ENCODE measurements around the gene TDRD15. TPM values are rescaled to one million over a fixed set of nuclear protein-coding genes. Genes with fewer than 3 reads are reported as not detected.
"Not testable (repeated sequence)": the region's sequence is repeated elsewhere in the genome, so short reads cannot be mapped to it uniquely, and the experiment has no call there.

The TDRD15 gene
- total RNA-seq, 1 donor from 2014 or later, result 3.0 TPM

DNA sequence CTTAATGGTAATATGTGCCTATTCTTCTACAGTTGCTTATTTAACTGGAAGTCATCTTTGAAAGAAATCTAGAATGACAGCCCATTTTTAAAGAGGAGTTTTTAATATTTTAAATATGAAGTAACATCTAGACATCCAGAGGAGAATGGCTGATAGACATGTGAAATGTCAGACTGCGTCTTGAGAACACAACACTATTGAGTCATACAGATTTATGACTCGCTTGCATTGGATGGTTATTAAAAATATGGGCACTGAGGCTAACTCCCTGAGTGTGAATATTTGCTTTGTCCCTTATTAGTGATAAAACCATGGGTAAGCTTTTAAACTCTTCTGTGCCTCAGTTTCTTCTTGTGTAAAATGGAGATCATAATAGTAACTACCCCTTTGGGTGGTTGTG, 22.9 kb downstream of the TDRD15 start:
- DNase-seq, result no peak

DNA sequence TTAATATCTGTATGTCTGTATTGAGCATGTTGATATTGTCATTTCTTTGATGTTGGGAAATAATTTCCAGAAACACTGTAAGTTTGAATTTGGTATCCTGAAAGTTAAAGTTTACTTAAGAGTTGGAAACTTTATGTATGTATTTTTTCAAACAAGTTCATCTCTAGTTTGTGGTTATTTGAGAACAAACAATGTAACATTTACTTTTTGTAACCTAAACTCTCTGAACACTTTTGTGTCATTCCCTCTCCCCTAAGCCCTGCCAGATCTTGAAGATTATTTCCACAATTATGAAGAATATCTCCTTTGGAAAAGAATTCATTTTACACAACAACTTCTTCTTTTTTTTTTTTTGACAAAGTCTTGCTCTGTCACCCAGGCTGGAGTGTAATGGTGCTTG, 24.9 kb downstream of the TDRD15 start:
- no peak for DNase-seq

DNA sequence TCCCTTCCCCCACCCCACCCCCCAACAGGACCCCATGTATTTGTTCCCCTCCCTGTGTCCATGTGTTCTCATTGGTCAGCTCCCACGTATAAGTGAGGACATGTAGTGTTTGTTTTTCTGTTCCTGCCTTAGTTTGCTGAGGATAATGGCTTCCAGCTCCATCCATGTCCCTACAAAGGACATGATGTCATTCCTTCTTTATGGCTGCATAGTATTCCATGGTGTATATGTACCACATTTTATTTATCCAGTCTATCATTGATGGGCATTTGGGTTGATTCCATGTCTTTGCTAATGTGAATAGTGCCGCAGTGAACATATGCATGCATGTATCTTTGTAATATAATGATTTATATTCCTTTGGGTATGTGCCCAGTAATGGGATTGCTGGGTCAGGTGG, 27.5 kb downstream of the TDRD15 start:
- DNase-seq, result not testable (repeated sequence)

GRCh38 chr2:21155365-21156136, 31.8 kb downstream of the TDRD15 start:
- DNase-seq, result no peak

DNA sequence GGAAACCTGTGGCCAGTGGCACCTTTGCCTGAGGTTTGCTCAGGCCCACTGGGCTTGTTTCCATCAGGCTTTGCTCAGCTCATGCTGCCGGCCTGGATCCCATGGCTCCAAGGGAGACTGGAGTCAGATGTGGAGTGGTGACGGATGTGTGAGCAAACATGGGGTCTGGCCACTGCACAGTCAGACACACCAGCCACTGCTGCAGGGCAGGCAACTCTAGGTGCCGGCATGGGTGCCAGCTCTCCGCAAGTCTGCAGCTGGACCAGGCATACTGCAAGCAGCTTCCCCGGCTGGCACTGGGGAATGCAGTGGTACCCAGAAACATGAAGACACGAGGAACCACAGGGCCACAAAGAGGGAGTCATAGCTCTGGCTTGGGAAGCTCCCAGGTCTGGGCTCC, 37.4 kb downstream of the TDRD15 start:
- no peak for DNase-seq

- DNase-seq, result no peak
Observed at GRCh38 chr2:21161832-21162614, 38.3 kb downstream of the TDRD15 start.

DNA sequence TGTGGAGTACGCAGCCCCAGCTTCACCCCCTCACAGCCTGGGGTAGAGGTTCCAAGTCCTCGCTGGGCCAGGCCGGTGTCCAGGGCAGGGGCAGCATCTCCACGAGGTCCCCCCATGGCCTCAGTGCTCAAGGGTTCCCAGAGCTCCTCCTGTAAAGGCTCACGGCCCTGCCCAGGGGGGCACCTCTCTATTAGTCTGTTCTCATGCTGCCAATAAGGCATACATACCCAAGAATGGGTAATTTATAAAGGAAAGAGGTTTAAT, 38.8 kb downstream of the TDRD15 start:
- no peak for DNase-seq

GRCh38 chr2:21163213-21163612, 39.4 kb downstream of the TDRD15 start:
- no peak for DNase-seq

DNA sequence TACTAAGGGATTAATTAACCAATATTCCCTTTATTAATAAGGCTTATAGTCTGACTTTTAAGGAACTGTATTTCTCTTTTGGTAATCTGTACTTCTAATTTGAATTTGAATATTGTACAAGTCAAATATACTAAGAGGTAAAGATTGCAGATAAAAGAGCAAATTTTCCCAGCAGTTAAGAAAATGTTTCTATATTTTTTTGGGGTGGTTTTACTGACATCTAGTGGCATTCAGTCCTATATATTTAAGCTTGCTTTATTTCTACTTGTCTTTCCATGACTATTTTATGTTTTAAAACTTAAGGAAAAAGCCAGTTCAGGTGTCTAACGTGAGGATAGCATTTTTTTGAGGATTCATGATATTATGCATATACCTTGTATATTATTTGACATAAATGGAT, 41.6 kb downstream of the TDRD15 start:
- no peak for DNase-seq

DNA sequence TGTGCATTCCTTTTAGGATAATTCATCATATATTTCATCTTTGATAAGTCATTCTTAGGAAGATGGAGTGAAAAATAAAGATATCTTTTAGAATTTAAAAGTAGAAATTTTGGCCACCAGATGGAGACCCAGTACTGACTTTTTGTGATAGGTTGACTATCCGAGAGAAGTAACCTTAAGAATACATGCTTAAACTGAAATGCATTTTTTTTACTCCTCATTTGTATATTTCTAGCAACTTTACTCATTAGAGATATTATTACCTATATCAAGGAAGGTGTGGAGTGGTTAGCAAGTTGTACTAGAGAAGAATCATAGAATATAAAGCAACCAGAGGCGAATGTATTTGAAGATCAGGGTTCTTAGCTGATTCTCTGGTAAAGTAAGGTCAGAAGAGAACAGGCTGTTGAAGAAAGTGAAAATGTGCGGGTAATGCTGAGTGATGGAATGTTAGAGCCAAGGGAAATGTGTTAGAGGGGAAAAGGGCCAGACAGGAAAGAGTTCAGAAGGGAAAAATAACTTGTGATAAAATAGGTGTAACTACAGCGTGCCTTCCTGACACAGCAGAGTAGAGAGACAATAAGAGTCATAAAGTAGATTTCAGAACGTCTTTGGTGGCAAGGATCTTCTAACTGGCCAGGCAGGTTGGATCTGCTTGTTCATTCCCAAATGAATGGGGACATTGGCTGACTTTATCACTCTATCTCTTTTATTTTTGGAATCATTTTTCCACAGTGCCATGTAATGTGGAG, 52.3 kb downstream of the TDRD15 start:
- no peak for DNase-seq

DNA sequence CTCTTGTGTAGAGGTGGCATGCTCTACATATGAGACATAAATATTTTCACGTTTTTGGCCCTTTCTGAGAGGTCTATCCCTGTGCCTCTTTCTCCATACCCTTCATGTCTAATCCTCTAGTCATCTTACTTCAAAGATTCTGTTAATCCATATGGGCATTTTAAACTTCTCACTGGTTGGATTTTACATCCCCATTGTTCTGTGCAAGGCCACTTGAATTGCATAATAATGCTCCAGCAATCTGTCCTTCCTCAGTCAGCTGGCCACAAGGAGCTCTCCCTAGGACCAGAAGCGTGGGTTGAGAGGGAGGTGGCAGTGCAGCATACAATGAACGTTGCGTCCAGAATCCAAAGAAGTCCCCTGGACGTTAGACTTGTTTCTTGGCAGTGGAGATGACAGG, 58.2 kb downstream of the TDRD15 start:
- no peak for DNase-seq

GRCh38 chr2:21183306-21183705, 59.5 kb downstream of the TDRD15 start:
- no peak for DNase-seq

GRCh38 chr2:21183726-21184125, 60.0 kb downstream of the TDRD15 start:
- DNase-seq, result no peak

- no peak for DNase-seq
Observed at GRCh38 chr2:21191535-21191934, 67.8 kb downstream of the TDRD15 start.

Other genes with a start within 250 kb of the TDRD15 start
- gene APOB, start 79.9 kb upstream of the TDRD15 start, total RNA-seq, result 0.62 TPM